ENCODE results near the gene OCIAD2.

DNA sequence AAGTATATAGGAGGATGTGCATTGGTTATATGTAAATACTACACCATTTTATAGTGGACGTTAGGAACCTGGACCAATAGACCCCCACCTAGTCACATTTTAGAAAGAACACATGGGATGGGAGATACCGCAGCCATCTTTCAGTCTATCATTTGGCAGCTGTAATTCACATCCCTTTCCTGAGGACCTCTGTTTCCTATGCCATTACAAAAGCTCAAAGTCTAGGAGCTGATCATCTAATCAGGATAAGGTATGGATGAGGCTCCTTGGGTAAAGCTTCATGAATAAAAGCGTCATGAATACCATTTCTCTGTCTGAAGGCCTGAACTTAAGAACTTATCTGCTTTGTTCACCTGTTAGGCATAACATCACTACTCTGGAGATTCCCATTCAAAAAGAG is 44.5 kb downstream of the OCIAD2 start:
- TF ChIP-seq, protein P1, sequence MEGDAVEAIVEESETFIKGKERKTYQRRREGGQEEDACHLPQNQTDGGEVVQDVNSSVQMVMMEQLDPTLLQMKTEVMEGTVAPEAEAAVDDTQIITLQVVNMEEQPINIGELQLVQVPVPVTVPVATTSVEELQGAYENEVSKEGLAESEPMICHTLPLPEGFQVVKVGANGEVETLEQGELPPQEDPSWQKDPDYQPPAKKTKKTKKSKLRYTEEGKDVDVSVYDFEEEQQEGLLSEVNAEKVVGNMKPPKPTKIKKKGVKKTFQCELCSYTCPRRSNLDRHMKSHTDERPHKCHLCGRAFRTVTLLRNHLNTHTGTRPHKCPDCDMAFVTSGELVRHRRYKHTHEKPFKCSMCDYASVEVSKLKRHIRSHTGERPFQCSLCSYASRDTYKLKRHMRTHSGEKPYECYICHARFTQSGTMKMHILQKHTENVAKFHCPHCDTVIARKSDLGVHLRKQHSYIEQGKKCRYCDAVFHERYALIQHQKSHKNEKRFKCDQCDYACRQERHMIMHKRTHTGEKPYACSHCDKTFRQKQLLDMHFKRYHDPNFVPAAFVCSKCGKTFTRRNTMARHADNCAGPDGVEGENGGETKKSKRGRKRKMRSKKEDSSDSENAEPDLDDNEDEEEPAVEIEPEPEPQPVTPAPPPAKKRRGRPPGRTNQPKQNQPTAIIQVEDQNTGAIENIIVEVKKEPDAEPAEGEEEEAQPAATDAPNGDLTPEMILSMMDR (conservative IDR thresholded peaks at IDR 0.05 in 1 of 2, IDR thresholded peaks at IDR 0.05 in 1 of 2; ENCODE audit: extremely low read depth in 1 of 2, insufficient read depth in 1 of 2, low read depth in 1 of 2, low read length in 2 of 2) = no peak
- no peak for TF ChIP-seq EZH2 (IDR thresholded peaks at IDR 0.05; ENCODE audit: borderline replicate concordance, low read length)

Measured in mammary epithelial cell (primary cell).